HG03280 (cell line): ENCODE results near the gene SERPINA12.

Experiments used
- ATAC-seq: cut with Tn5 transposase; IDR thresholded peaks from one replicate; pipeline ENCODE4 v1.9.1; 2021; ENCODE audit warnings: mild to moderate bottlenecking, moderate library complexity; ENCODE audit not compliant: unreplicated experiment

Gene SERPINA12

DNA sequence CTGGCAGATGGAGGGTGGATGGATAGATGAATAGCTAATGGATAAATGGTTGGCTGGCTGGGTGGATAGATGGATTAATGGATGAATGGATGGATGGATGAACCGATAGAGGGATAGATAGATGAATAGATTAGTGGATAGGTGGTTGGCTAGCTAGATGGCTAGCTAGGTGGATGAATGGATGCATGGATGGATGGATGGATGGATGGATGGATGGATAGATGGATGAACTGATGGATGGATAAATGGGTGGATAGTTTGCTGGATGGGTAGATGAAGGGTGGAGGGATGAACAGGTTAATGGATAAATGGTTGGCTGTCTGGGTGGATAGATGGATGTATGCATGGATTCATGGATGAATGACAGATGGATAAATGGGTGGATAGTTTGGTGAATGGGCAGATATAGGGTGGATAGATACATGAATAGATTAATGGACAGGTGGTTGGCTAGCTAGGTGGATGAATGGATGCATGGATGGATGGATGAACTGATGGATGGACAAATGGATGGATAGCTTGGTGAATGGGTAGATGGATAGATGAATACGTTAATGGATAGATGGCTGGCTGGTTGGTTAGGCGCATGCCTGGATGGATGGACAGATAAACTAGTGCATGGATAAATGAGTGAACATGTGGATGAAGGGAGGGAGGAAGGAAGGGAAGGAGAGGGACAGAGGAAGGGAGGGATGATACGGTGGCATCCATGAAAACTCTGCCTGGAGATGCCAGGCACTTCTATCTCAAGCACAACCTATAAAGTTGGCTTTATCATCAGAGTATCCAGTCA, 41.3 kb downstream of the SERPINA12 start:
- ATAC-seq: no peak

DNA sequence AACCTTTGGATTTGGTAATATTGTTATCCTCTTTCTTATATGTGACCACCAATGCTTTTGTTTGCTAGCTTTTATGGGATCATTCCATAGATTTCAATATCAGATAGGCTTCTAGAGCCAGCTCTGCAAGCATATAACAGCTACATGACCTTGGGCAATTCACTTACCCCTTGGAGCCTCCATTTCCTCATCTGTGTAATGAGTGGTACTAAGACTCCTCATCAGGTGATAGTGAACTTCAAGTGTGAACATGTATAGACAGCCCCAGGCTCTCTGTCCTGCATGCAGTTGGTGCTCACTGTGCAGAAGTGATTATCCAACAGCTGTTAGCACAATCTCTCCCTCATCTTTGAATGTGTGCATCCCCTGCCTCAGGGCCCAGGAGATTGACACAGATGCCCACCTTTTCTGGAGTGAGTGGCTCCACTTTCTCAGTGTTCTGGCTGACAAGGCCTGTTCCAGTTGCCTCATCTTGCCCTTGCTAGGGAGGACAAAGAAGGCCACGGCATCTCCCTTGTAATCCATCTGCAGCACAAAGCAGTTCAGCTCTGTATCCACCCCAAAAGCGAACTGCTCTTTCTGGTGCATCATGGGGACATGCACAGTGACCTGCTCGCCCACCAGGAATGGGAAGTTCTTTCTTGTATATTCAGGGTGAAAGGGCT, 42.4 kb downstream of the SERPINA12 start:
- ATAC-seq: no peak

DNA sequence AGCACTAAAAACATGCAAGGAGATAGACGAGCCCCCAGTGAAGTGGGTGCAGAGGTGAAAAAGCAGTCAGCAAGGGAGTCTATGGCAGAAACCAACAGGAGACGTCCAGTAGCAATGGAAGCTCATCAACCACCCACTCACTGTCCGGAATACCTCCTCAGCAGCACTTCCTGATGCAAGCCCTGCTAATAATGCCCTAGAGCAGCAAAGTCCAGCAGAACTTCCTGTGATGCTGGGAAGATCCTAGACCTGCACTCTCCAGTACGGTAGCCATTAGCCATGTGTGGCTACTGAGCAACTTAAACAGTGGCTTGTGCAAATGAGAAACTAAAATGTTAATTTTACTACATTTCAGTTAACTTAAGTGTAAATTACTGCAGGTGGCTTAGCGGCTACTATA, 44.2 kb downstream of the SERPINA12 start:
- ATAC-seq: no peak

DNA sequence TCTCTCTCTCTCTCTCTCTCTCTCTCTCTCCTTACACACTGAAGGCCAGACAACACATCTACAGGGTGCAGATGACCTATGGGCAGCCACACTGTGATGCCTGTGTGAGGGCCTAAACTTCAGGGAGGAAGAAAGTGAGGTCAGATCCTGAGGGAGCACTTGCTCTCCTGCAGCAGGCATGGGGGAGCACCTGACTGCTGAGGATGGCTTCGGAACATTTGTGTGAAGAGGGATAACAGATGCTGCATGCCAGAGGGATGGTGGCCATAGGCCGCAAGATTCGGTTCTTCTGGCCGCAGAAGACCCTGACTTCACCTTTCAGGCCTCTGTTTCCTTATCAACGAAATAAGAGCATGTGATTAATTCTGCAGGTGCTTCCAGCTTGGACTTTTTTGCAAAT, 45.0 kb downstream of the SERPINA12 start:
- ATAC-seq: no peak

DNA sequence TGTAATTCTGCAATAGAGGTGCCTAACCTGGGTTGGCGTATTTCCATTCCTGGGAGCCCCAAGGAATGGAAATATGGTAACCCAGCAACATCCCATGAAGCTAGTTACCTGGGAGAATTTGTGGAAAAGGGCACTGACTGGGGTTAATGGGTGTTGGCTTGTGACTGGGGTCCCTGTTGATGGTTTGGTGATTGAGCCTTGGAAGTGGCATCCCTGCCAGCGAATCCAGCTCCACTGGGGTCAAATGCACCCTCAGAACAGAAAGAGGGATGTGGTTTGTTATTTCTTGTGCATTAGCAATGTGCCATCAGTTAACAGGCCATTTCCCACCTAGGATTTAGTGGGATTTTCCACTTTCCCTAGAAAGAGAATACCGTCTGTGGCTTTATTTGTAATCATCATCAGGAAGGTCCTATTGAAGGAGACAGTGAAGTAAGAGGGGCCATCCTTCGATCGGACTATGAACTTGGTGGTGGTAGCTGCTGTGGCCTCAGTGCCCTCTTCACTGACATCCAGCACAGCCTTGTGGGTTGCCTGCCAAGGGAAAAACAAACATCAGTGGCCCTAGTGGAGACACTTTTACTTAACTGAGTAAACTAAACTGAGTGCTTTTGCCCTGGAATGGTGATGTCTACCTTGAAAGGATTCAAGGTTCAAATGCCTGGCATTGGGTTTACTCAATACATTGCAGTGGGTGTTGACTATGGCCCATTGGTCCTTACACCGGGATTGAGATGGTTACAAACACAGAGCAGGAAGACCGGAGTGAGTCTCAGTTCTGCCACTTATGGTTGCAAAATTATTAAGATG, 46.3 kb downstream of the SERPINA12 start:
- ATAC-seq: no peak

DNA sequence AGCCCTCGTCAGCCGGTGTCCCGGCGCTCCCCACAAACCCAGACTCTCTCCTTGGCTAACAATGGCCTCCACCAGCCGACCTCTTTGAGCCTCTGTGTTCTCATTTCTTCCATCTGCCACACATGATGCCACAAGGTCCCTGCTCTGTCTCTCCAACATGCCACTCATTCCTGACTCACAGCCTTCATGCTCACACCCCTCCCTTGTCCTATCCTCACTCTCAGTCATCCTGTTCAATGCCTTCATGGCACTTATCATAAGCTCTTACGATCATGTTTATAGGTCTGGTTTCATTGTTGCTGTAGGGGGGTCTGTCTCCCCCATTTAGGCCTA, 47.1 kb downstream of the SERPINA12 start:
- ATAC-seq: no peak

DNA sequence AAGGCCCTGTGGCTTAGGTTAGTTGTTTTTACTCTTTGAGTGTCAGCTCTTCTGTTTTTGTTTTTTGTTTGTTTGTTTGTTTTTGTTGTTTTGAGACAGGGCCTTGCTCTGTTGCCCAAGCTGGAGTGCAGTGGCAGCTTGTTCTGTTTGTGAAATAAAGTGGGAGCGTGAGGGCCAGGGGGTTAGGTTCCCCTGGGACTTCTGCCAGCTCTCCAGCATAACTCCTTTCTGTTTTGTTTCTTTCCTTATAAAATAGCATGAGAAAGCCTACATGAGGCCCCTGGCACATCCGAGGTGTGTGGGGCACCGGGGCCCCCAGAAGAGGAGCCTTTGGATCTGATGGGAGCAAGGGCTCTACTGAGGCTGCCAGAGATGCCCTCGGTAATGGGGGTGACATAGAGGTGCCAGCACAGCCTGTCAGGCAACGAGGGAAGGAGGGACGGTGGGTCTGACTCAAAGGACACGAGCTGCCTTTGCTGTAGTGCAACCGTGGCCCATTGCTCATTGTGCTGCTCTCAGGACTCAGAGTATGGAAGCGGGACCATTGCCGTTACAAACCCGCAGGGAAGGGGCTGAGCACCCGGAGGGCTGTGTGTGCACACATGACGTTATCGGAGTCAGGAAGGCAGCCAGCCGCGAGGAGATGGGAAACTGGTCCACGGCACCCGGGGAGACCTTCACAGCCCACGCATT, 47.6 kb downstream of the SERPINA12 start:
- no peak for ATAC-seq

DNA sequence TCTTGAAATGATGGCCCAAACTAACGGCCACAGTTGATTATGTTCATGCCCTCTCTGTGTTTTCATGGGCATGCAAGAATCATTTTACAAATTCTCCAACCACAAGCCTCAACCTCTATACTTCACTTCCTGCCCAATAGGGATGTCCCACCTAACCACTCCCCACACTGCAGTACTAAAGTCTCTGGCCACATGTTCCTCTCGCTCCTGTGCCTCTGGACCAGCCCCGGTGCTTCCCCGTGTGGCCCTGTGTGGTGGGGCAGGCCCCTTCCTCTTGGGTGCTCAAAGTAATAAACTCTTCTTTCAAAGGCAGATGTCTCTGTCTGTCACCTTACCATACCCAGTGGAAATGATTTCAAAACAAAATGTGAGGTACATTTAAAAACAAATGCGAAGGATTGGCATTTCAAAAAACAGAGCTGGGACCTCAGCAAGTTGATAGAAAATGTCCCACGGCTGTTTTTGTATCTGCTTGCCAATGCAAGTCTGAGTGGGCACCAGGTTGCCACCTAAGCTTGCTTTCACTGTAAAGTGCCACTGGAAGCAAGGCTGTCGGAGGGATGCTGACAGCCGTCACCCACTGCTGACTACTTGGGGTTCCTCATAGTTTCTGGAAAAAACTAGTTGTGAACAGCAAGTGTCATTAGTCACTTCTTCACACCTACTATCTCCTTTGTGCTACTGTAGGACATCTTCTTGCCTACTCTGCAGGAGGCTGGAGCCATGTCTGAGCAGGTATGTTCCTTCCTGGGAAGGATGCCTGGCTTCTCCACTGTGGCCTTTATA, 48.4 kb downstream of the SERPINA12 start:
- no peak for ATAC-seq

DNA sequence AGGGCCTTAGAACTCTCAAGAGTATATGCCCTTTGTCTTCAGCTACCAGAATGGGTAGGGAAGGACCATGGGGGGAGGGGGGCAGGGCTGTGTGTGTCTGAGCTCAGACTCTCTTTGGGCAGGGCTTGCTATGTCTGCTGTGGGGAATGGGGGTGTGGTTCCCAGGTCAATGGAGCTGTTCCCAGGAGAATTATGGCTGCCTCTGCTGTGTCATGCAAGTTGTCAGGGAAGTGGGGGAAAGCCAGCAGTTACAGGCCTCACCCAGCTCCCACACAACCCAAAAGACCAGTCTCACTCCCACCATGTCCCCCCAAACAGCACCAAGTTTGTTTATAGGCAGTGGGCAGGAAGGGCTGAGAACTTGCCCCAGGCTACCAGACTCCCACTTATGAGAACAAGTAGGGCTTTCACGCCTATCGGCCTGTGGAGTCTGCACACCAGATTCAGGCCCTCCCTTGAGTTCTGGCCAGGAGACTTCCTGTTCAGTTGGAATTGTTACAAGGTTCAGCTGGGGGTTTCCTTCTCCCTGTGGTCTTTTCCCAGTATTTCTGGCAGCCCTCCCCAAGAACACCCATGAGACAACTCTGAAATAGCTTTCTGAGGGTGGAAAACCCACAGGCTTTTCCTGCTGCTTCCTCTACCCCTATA, 50.6 kb downstream of the SERPINA12 start:
- ATAC-seq: no peak

DNA sequence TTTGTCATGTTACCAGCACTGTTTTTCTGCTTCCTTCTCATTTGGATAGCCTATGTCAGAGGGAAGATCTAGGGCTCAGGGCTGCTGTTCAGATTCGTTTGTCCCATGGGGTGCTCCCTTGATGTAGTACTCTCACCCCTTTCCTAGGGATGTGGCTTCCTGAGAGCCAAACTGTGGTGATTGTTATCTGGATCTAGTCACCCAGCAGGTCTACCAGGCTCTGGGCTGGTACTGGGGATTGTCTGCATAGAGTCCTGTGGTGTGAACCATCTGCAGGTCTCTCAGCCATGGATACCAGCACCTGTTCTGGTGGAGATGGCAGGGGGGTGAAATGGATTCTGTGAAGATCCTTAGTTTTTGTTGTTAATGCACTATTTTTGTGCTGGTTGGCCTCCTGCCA, 51.2 kb downstream of the SERPINA12 start:
- no peak for ATAC-seq

DNA sequence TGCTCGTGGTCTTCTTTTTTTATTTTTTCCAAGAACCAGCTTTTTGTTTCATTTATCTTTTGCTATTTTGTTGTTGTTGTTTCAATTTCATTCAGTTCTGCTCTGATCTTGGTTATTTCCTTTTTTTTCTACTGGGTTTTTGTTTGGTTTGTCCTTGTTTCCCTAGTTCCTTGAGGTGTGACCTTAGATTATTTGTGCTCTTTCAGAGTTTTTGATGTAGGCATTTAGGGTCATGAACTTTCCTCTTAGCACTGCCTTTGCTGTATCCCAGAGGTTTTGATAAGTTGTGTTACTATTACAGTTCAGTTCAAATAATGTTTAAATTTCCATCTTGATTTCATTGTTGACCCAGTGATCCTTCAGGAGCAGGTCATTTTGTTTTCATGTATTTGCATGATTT, 53.3 kb downstream of the SERPINA12 start:
- no peak for ATAC-seq

DNA sequence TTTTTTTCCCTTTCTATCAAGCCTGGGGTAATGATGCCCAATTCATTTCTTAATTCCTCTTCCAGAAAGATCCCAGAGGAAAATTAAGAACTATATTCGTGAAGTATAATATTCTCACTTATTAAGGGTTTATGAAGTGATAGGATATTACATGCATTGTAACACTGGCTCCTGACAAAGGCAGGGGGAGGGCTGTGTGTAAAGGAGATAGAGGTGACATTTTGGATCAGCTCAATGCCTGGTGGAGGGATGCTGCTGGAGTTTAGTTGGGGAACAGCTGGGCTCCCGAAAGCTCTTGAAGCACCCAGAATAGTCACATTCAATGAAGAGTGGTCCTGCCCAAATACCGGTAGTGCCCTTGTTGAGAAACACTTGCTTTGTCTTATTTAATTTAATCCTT, 57.4 kb downstream of the SERPINA12 start:
- no peak for ATAC-seq

DNA sequence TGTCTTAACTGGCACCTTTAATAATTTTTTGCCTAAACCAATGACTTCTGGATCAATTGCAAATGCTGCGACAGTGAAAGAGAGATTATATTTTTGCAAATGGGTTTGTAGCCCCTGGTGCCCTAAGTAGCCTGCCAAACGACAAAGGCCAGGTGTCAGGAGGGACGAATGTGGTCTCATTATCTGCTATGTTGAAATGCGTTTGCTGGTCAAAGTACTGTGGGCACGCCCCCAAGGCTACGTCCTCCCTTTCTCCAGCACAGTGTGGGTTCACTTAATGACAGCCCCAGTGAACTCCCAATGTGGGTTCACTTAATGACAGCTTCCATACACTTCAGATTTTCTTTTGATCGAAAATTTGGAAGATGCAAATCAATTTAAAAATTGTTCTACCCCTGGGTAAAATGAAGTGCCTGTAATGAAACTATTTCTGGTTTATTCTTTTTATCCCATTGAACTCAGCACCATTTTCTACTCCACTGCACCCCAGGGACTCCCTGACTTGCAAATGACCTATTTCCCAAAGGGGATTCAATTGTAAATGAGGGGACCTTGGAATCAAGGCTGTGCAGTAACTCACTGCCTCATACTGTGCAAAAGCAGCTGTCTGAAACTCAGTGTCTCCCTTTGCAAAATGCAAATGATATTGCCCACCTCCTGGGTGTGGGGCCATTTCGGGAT, 58.0 kb downstream of the SERPINA12 start:
- ATAC-seq: no peak

DNA sequence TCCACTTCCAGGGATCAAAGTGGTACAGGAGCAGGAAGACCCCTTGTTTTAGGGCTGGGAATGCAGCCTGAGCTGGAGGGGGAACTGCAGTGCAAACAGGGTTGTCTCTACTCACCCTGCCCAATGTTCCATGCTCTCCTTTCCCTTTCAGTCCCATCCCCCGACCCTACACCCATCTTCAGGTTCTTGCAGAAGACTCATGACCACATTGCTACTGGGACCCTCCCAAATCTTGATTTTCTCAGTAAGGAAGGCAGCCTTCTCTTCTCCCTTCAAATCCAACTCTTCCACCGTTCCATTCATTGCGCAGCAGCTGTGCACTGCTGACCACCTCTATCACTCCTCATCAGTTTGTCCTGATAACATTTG, 58.6 kb downstream of the SERPINA12 start:
- no peak for ATAC-seq

DNA sequence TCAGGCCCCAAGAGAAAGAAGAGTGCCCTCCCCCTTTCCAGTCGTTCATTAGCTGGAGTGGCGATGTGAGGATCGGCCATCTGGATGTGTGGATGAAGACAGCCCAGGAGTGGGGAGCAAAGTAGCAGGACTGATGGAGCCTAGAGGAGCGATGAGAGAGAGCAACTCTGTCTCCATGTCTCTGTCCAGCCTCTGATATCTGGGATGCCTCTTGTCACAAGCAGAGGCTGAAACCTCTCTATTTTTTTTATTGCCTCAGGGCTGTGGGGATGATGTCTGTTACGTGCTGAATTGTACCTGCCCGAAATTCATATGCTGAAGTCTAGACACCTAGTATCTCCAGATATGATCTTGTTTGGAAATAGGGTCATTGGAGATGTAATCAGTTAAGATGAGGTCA, 59.3 kb downstream of the SERPINA12 start:
- ATAC-seq: no peak

DNA sequence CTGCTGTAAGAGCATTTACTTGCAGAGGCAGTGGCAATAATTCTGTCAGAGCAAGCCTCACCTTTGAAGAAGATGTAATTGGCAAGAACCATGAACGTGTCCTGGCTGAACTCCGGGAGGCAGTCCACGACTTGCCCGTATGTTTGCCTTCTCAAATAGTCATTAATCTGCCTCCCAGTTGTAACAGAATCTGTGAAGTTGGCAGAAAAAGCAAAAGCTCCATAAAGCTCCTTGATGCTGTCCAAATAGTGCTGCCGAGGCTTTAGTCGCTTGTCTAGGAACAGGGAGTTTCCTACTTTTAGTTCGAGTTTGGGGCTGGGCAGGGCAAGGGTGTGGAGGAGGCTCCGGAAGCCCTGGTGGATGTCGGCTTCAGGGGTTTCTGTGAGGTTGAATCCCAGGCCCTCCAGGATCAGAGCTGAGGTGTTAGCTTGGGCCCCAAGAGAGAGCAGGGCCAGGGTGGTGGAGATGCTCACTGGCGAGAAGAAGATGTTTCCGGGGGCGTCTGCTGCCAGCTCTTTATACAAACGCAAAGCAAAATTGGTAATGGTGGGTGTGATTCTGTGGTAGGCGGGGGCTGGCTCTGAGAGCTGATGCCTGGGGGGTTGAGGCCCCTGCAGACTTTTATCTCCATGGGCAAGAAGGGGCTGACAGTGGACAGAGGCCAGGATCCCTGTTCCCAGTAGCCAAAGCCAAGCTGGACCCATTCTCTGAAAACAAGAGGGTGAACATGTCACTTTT, 61.0 kb downstream of the SERPINA12 start:
- ATAC-seq: no peak

DNA sequence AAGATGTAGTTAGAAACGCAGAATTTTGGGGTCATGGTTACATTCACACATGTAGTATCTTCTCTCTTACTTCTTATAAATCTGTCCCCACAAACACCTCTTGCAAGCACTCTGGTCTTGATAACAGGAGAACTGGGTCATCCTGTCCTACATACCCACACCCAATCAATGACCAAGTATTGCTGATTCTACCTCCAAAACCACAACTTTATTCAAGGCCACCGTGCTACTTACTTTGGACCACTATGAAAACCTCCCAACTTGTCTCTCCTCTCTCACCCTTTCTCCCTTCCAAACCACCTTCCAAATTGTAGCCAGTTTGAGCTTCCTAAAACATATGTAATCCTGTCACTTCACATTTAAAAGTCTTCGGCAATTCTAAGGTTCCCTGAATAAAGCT, 62.1 kb downstream of the SERPINA12 start:
- ATAC-seq: no peak

DNA sequence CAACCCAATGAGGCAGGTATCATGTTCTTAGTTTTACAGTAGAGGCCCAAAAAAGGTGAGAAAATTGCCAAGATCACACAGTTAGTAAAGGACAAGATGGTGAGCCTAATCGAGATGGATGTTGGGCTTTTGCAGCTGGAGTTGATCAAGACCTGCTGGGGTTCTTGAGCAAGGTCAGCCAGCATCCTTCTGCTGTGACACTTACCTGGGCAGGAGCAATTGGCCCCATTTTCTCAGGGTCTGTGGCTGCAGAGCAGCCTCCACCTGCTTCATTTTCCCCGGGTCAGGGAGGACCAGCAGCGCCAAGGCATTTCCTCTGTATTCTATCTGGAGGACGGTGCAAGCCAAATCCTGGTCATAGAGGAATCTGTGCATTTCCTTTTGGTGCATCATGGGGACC, 63.1 kb downstream of the SERPINA12 start:
- no peak for ATAC-seq

DNA sequence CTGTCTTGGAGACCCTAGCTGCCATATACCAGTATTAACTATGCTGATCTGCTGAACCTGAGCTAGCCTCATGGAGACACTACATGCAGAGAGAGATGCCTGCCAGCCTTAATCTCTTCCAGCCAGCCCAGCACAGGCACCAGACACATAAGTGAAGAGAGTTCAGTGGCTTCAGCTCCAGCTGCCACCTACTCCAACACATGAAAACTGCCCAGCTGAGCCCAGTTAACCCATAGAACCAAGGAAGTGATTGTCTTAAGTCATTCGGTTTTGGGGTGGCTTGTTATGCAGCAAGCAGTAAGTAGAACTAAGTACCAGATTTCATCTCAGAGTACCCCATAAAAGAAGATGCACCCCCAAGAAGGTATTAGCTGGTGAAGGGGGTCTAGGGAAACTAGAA, 64.3 kb downstream of the SERPINA12 start:
- no peak for ATAC-seq
